Kidney epithelial cell (primary cell): ENCODE measurements around the gene RNF168. TPM values are rescaled to one million over a fixed set of nuclear protein-coding genes. Genes with fewer than 3 reads are reported as not detected.
A peak's percentile ranks its signal among the peaks of the same experiment; 100 is the strongest.
"Not testable (repeated sequence)": the region's sequence is repeated elsewhere in the genome, so short reads cannot be mapped to it uniquely, and the experiment has no call there.

ENCODE experiments used
- DNase-seq: peaks from one replicate; pipeline ENCODE4 v3.0.0-alpha.2; 2010; ENCODE audit warnings: low read depth
- H3K27me3 ChIP-seq: 2 replicates; pipeline ENCODE4 v1.6.0; 2011; ENCODE audit warnings: low read length; ENCODE audit not compliant: control insufficient read depth, insufficient read depth
- H3K36me3 ChIP-seq: 2 replicates; pipeline ENCODE4 v1.5.1; 2011; ENCODE audit warnings: low read length; ENCODE audit not compliant: control insufficient read depth, insufficient read depth
- H3K4me3 ChIP-seq: 2 replicates; pipeline ENCODE4 v1.5.1; 2011; ENCODE audit warnings: low read depth, mild to moderate bottlenecking, control low read depth, low read length
- CTCF ChIP-seq: IDR thresholded peaks from 2 replicates; pipeline ENCODE4 v1.5.1; 2011; ENCODE audit warnings: mild to moderate bottlenecking, moderate library complexity, low read length, control low read depth, inconsistent platforms; ENCODE audit not compliant: insufficient read depth, poor library complexity, severe bottlenecking
- total RNA-seq: library from RNA; depleted of rRNA; stranded (reverse); fragments of >200 nt; gene quantifications from 2 replicates; pipeline ENCODE4 v1.2.3, GENCODE V29; 2015

Gene RNF168
- total RNA-seq, 1 donor from 2014 or later: 11.7 TPM

GRCh38 chr3:196525141-196525540 lies 21.6 kb upstream of the RNF168 start:
- no peak for DNase-seq
- no peak for TF ChIP-seq CTCF
- H3K27me3 ChIP-seq: no peaks in the 10 kb centered on the region
- H3K36me3 ChIP-seq: no peaks in the 10 kb centered on the region
- no peak overlapping the region for H3K4me3 ChIP-seq

- Histone ChIP-seq H3K27me3 (no peaks in the 10 kb centered on the region), H3K36me3 (no peaks in the 10 kb centered on the region), H3K4me3 (no peak overlapping the region)
- TF ChIP-seq CTCF: no peak
- no peak for DNase-seq
Observed at GRCh38 chr3:196524527-196524926, 21.0 kb upstream of the RNF168 start.

- TF ChIP-seq CTCF: no peak
- no peak overlapping the region for H3K4me3 ChIP-seq
- no peaks in the 10 kb centered on the region for H3K36me3 ChIP-seq
- no peak for DNase-seq
- no peaks in the 10 kb centered on the region for H3K27me3 ChIP-seq
Observed at GRCh38 chr3:196523841-196524240, 20.3 kb upstream of the RNF168 start.

- not testable (repeated sequence) for H3K27me3 ChIP-seq, H3K36me3 ChIP-seq, DNase-seq
Observed at GRCh38 chr3:196521291-196521690, 17.7 kb upstream of the RNF168 start.

GRCh38 chr3:196519718-196520082 lies 16.1 kb upstream of the RNF168 start:
- no peak for DNase-seq
- Histone ChIP-seq H3K4me3 (no peak overlapping the region), H3K27me3 (no peaks in the 10 kb centered on the region)

More at GRCh38 chr3:196521291-196521690, 17.7 kb upstream of the RNF168 start:
- not testable (repeated sequence) for H3K4me3 ChIP-seq

GRCh38 chr3:196518966-196519717 lies 15.6 kb upstream of the RNF168 start:
- H3K27me3 ChIP-seq: no peaks in the 10 kb centered on the region
- no peaks in the 10 kb centered on the region for H3K36me3 ChIP-seq
- TF ChIP-seq CTCF: peak; percentile 19
- no peak for DNase-seq
- H3K4me3 ChIP-seq: no peak overlapping the region

More at GRCh38 chr3:196519718-196520082, 16.1 kb upstream of the RNF168 start:
- H3K36me3 ChIP-seq: no peaks in the 10 kb centered on the region
- TF ChIP-seq CTCF: no peak
